Measurements from ENCODE around the gene MYO5C. TPM values are rescaled to one million over a fixed set of nuclear protein-coding genes. Genes with fewer than 3 reads are reported as not detected.

The MYO5C gene
- total RNA-seq, 1 donor from 2014 or later, result 22.9 TPM

GRCh38 chr15:52294881-52295420 is 653 bp downstream of the MYO5C start:
- no peaks in the 10 kb centered on the region for H3K9me3 Mint-ChIP-seq (ENCODE audit: unreplicated experiment)
- TF ChIP-seq CTCF (IDR thresholded peaks at IDR 0.05; ENCODE audit: unreplicated experiment), result no peak
- no peaks in the 10 kb centered on the region for H3K36me3 Mint-ChIP-seq (ENCODE audit: low read depth, unreplicated experiment)
- peak; percentile 21 for DNase-seq (ENCODE audit: low spot score)
- peaks cover 1% of the 10 kb centered on the region for H3K4me1 Mint-ChIP-seq (ENCODE audit: unreplicated experiment)
- H3K27ac Mint-ChIP-seq (ENCODE audit: unreplicated experiment), result no peak overlapping the region
- peak overlapping the region; percentile 85 for H3K4me3 Mint-ChIP-seq (ENCODE audit: unreplicated experiment)
- H3K27me3 Mint-ChIP-seq (ENCODE audit: unreplicated experiment), result peaks cover 4% of the 10 kb centered on the region

GRCh38 chr15:52292780-52293392 is 2.7 kb downstream of the MYO5C start:
- Mint-ChIP-seq H3K27me3 (ENCODE audit: unreplicated experiment) (peaks cover 9% of the 10 kb centered on the region), H3K4me3 (ENCODE audit: unreplicated experiment) (no peak overlapping the region)

GRCh38 chr15:52291204-52291603 is 4.4 kb downstream of the MYO5C start:
- H3K27me3 Mint-ChIP-seq (ENCODE audit: unreplicated experiment), result peaks cover 13% of the 10 kb centered on the region
- no peaks in the 10 kb centered on the region for H3K9me3 Mint-ChIP-seq (ENCODE audit: unreplicated experiment)
- H3K27ac Mint-ChIP-seq (ENCODE audit: unreplicated experiment), result no peak overlapping the region
- peaks cover 5% of the 10 kb centered on the region for H3K4me1 Mint-ChIP-seq (ENCODE audit: unreplicated experiment)
- DNase-seq (ENCODE audit: low spot score), result no peak
- H3K4me3 Mint-ChIP-seq (ENCODE audit: unreplicated experiment), result no peak overlapping the region
- H3K36me3 Mint-ChIP-seq (ENCODE audit: low read depth, unreplicated experiment), result peaks cover 4% of the 10 kb centered on the region
- no peak for TF ChIP-seq CTCF (IDR thresholded peaks at IDR 0.05; ENCODE audit: unreplicated experiment)

More at GRCh38 chr15:52292780-52293392, 2.7 kb downstream of the MYO5C start:
- Mint-ChIP-seq H3K27ac (ENCODE audit: unreplicated experiment) (no peak overlapping the region), H3K4me1 (ENCODE audit: unreplicated experiment) (peaks cover 5% of the 10 kb centered on the region), H3K36me3 (ENCODE audit: low read depth, unreplicated experiment) (no peaks in the 10 kb centered on the region), H3K9me3 (ENCODE audit: unreplicated experiment) (no peaks in the 10 kb centered on the region)
- TF ChIP-seq CTCF (IDR thresholded peaks at IDR 0.05; ENCODE audit: unreplicated experiment), result no peak
- DNase-seq (ENCODE audit: low spot score), result no peak

- no peak for TF ChIP-seq CTCF (IDR thresholded peaks at IDR 0.05; ENCODE audit: unreplicated experiment)
- peaks cover 4% of the 10 kb centered on the region for H3K36me3 Mint-ChIP-seq (ENCODE audit: low read depth, unreplicated experiment)
- no peak for DNase-seq (ENCODE audit: low spot score)
- H3K27me3 Mint-ChIP-seq (ENCODE audit: unreplicated experiment), result peaks cover 13% of the 10 kb centered on the region
- H3K9me3 Mint-ChIP-seq (ENCODE audit: unreplicated experiment), result no peaks in the 10 kb centered on the region
- H3K4me1 Mint-ChIP-seq (ENCODE audit: unreplicated experiment), result peaks cover 5% of the 10 kb centered on the region
- H3K27ac Mint-ChIP-seq (ENCODE audit: unreplicated experiment), result no peak overlapping the region
- H3K4me3 Mint-ChIP-seq (ENCODE audit: unreplicated experiment), result no peak overlapping the region
Observed at GRCh38 chr15:52290800-52291199, 4.8 kb downstream of the MYO5C start.

GRCh38 chr15:52290329-52290728 is 5.3 kb downstream of the MYO5C start:
- no peaks in the 10 kb centered on the region for H3K9me3 Mint-ChIP-seq (ENCODE audit: unreplicated experiment)
- no peak overlapping the region for H3K27ac Mint-ChIP-seq (ENCODE audit: unreplicated experiment)
- DNase-seq (ENCODE audit: low spot score), result no peak
- peaks cover 4% of the 10 kb centered on the region for H3K36me3 Mint-ChIP-seq (ENCODE audit: low read depth, unreplicated experiment)
- peaks cover 13% of the 10 kb centered on the region for H3K27me3 Mint-ChIP-seq (ENCODE audit: unreplicated experiment)
- no peak overlapping the region for H3K4me3 Mint-ChIP-seq (ENCODE audit: unreplicated experiment)
- peaks cover 5% of the 10 kb centered on the region for H3K4me1 Mint-ChIP-seq (ENCODE audit: unreplicated experiment)
- no peak for TF ChIP-seq CTCF (IDR thresholded peaks at IDR 0.05; ENCODE audit: unreplicated experiment)
